Right renal cortex interstitium (tissue), 3 donors: ENCODE data around the gene COL25A1. TPM values are rescaled to one million over a fixed set of nuclear protein-coding genes. Genes with fewer than 3 reads are reported as not detected.

Source experiments
- DNase-seq, 3 donors: peaks; one replicate each; pipeline ENCODE4 v3.0.0-alpha.2; 2013; ENCODE audit warnings: low read depth in 3 of 3, low spot score in 2 of 3
- polyA plus RNA-seq, 3 donors: library from polyadenylated mRNA; unstranded; fragments of 120-200 nt; gene quantifications; one replicate each; pipeline ENCODE4 v1.2.1, GENCODE V29; 2013; ENCODE audit not compliant: insufficient read length in 3 of 3

The COL25A1 gene
- polyA plus RNA-seq, 3 donors = 11.6 to 20.0 (median 16.8) TPM

- DNase-seq = no peak
Observed at GRCh38 chr4:109216085-109216696, 86.3 kb downstream of the COL25A1 start.

DNA sequence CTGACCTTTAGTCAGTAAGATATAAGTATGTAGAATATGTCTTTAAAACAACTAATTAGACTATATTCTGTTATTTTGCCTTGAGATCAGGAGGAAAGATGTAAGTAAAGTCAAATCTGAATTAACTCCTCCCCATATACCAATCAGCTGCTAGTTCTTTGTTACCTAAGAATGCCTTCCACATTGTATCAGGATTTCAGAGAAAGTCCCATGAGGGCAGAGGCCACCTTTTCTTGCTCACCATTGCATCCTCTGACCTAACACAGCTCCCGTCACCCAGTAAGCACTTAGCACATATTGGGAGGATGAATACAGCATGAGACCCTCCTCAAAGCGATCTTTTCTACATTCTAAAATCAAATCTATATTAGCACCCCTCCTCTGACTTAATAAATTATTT, 87.0 kb downstream of the COL25A1 start:
- DNase-seq = no peak

DNA sequence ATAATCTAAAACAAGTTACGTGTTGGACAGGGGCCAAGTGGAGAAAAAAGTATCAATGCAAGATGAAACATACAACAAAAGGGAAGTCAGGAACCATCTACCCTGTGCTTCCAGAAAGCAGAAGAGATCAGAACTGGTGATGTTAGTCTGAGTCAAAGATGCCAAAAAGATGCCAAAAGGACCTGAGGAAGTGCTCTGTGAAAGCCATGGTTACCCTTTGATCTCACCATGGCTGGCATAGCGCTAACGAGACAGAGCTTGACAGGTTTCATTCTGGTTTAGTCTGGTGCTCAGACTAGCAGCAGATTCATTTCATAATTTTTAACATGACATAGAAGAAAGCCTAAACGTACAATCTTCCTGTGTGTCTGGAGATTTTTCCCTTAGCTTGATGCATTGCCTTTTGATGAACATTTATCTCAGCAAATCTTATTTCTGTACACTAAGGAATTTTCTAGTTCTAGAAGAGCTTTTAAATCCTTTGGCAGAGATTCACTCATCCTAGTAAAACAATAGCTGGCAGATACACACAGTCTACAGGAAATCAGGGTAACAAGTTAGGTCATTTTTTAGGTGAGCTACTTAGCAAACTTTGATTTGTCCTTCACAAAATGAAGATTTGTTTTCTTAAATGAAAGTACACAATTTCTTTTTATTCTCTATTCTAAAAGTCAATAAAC, 87.7 kb downstream of the COL25A1 start:
- DNase-seq = no peak

DNA sequence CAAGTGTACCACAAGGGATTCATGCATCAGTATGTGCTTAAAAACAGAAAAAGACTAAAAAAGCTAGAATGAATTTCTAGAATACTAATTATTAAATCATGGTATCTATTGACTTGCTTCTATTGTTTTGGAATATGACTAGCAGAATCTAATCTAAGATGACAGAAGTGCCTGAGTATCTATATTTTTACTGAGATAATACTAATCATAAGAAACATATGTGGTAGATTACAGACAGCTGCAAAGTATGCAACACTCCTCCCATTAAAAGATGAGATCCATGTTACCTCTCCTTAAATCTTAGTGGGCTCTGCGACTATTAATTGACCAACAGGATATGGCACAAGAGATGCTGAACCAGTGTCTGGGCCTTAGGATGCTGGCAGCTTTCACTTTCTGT, 89.4 kb downstream of the COL25A1 start:
- no peak for DNase-seq

DNA sequence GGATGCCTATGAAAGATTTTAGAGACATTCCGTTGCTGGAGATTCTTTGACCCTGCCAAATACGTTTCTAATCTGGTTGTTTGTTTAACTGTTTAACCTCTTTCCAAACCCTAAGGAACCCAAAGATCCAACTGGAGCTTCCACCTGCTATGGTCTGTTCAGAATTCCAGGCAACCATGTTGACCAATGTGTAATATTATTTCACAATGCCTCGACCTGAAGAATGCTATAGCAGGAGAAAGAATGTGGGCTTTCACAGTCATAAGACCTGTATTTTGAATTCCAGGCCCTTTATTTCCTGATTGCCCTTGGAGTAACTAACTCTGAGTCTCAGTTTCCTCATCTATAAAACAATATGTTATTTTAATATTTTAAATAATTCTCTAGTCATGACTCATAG, 90.8 kb downstream of the COL25A1 start:
- no peak for DNase-seq

- DNase-seq = no peak
Observed at GRCh38 chr4:109209647-109210046, 92.8 kb downstream of the COL25A1 start.

- no peak for DNase-seq
Observed at GRCh38 chr4:109207898-109208297, 94.6 kb downstream of the COL25A1 start.

DNA sequence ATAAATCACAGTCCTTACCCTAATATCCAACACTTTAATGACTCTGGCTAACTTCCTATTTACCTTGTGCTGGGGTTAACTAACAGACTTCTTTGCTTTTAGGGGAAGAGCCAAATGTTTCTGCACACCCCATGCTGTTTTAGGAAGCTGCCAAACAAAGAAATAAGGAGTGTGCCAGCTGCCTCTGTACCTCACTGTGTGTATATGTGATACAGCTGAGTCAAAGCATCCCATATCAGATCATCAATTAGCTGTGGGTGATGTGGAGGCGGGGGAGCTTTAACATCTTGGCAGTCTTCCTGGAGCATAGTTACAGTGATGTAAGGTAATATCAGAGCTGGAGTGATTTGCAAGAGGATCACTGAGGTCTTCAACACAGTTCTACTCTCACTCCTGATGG, 95.4 kb downstream of the COL25A1 start:
- peak in 1 of 3 donors; percentile 51 for DNase-seq

GRCh38 chr4:109206620-109207019, 95.8 kb downstream of the COL25A1 start:
- no peak for DNase-seq

- DNase-seq = no peak
Observed at GRCh38 chr4:109205186-109205585, 97.3 kb downstream of the COL25A1 start.

GRCh38 chr4:109199585-109199984, 102.9 kb downstream of the COL25A1 start:
- DNase-seq = no peak

GRCh38 chr4:109195646-109196045, 106.8 kb downstream of the COL25A1 start:
- DNase-seq = no peak

- no peak for DNase-seq
Observed at GRCh38 chr4:109191216-109191615, 111.2 kb downstream of the COL25A1 start.

DNA sequence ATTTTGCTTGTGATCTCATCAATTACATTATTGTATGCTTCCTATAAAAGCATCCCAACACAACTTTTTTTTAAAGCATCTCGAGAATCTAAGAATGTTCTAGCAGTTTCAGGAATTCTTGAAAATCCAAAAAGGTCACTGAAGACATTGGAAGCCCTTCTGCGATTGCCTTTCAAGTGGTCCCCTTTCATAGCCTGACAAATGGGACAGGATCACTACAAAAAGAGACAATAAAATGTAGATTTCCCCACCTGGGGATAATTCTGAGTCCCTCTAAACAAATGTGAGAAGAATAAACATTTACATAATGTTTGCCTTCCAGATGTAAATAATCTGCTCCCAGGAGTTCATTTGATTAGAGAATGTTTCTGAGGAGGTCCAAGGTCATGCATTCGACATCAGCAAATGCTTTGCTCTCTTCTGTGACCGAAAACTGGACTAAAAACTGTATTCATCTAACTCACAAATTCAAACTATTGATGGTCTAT, 116.0 kb downstream of the COL25A1 start:
- DNase-seq = no peak

- no peak for DNase-seq
Observed at GRCh38 chr4:109185951-109186350, 116.5 kb downstream of the COL25A1 start.

DNA sequence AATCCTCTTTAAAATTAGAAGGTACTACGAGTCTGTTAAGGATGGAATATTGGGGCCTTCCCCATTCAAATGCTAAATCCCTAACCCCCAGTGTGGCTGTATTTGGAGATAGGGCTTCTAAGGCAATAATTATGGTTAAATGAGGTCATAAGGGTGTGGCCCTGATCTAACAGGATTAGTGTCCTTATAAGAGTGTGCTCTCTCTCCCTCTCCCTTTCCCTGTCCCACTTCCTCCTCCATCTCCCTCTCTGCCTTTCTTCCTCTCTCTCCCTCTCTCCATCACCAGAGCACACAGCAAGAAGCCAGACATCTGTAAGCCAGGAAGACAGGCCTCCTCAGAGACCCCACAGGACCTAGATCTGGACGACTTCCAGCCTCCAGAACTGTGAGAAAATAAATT, 116.9 kb downstream of the COL25A1 start:
- DNase-seq = no peak

DNA sequence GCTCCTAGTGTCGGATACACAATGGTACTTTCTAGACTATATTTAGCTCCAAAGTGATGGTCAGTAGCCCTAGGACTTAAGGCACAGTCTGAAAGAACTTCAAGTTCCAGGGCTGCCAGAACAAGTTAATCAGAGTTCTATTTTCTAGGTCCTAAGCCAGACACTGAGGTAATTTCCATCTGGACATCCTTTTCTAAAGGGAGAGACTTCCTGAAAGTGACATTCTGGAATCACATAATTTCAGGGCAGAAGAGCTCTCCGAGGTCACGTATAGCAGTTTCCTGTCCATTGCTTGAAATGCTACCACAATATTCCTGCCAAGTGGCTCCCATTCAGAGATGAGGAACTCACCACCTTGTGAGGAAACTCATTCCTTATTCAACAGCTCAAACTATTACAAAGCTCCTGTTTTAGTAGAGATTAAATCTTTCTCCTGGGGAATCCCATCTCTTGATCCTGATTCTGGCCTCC, 117.9 kb downstream of the COL25A1 start:
- no peak for DNase-seq

DNA sequence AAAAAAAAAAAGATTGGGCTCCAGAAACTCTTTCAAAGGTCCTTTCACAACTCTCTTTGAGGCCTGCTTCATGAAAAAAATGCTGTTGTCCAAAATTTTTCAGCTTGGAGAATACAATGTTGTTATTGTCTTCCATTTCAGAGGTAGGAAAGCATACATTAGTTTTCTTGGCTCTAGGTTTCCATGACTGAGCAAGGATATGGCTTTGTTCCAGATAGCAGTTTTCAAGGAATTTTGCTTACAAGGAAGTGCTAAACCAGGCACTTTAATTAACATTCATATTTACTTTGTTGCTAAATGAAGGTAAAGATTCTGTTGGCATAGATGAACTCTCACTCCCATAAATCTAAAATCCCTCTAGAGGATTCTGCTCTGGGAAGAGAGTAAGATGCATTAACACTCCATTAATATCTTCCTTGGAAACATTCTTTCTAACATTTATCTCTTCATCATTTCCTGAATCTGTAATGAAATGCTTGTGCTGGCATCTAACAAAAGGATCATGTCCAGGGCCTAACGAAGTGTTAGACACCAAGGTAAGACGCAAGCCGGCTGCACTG, 118.4 kb downstream of the COL25A1 start:
- no peak for DNase-seq

DNA sequence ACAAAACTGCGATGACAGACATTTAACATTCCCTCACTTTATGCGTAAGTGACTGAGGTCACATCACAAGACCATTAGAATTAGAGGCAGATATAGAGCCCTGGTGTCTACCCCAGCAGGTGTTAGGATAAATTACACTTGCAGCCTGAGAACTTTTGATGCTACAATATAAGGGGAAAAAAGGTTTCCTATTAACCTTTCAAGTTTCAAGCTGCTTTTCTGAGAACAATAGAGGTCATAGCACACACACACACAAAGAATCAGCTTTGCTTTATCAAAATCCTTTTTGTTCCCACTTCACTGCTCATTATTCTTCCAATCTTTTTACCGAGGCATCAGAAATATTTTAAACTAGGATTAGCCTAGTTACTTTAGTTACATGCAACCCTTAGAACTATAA, 119.8 kb downstream of the COL25A1 start:
- no peak for DNase-seq

DNA sequence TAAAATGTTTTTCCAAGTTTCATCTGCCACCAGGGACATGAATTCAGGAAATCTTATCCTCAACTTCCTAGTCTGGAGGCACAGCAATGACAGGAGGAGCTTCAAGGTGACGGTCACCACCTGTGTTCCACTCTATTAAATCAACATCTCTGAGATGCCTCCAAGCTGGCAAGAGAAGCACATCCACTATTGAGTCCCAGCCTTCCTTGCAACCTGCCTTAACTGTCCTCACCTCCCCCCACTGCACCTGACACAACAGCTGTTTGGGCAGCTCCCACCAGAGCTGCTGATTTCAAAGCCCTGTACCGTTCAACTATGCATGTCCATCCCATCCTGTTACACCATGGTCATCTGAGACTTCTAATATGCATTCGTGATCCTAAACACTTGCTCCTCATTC, 123.4 kb downstream of the COL25A1 start:
- peak in 1 of 3 donors; percentile 38 for DNase-seq

DNA sequence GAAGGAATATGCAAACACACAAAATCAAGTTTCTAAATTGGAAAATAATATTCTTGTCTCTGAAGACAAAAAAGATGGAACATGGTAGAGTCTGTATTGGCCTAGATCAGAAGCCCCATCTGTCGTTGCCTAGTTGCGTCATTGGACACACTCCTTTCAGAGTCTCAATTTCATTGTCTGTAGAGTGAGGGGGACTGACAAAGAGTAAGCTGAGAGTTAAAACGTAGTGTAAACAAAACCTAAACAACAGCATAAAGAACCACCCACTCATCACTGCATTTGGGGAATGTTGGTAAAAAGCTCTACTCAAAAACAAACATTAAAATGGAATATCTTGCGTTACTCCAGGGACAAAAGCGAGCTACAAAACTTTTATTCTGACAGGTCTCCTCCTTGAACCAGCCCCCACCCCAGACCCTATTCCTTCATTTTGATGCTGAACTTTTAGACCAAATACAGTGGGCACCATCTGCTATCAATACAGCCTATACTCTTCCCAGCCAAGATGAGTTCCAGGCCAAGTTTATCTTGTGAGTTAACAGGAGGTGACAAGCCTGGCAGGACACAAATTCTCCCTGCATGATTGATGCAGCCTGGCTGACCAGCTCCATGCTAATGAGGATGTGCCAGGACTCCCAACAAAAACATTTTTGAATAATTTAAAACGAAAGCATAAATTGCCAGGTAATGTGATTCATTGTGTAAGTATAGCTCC, 125.2 kb downstream of the COL25A1 start:
- no peak for DNase-seq
